H9 (cell line): Measurements from ENCODE around the gene KDM5B. TPM values are rescaled to one million over a fixed set of nuclear protein-coding genes. Genes with fewer than 3 reads are reported as not detected.

ENCODE experiments used
- DNase-seq: peaks from one replicate; pipeline ENCODE4 v3.0.0-alpha.2; 2017
- H2AFZ ChIP-seq: one replicate; pipeline ENCODE4 v1.6.1; 2013; ENCODE audit warnings: mild to moderate bottlenecking, low read length, control low read depth, moderate library complexity
- H2AK5ac ChIP-seq: 2 replicates; pipeline ENCODE4 v1.6.1; 2013; ENCODE audit warnings: low read length, control low read depth, mixed read lengths; ENCODE audit not compliant: insufficient read length
- H2BK120ac ChIP-seq: one replicate; pipeline ENCODE4 v1.6.1; 2013; ENCODE audit warnings: low read depth, mild to moderate bottlenecking, low read length, control low read depth, inconsistent platforms; ENCODE audit not compliant: poor library complexity, severe bottlenecking
- H2BK12ac ChIP-seq: 2 replicates; pipeline ENCODE4 v1.6.1; 2013; ENCODE audit warnings: low read length, control low read depth, mixed read lengths, low read depth; ENCODE audit not compliant: insufficient read length
- H2BK15ac ChIP-seq: 2 replicates; pipeline ENCODE4 v1.6.1; 2013; ENCODE audit warnings: low read depth, low read length, control low read depth
- H2BK20ac ChIP-seq: one replicate; pipeline ENCODE4 v1.6.1; 2013; ENCODE audit warnings: low read depth, mild to moderate bottlenecking, low read length, control low read depth, inconsistent platforms; ENCODE audit not compliant: poor library complexity, severe bottlenecking
- H2BK5ac ChIP-seq: 2 replicates; pipeline ENCODE4 v1.6.1; 2013; ENCODE audit warnings: low read length, control low read depth, mixed read lengths; ENCODE audit not compliant: insufficient read length
- H3K14ac ChIP-seq: 2 replicates; pipeline ENCODE4 v1.6.1; 2013; ENCODE audit warnings: low read length, control low read depth; ENCODE audit not compliant: insufficient read depth
- H3K18ac ChIP-seq: 2 replicates; pipeline ENCODE4 v1.6.1; 2013; ENCODE audit warnings: low read depth, mild to moderate bottlenecking, mixed read lengths, low read length, control low read depth; ENCODE audit not compliant: insufficient read length
- H3K23ac ChIP-seq: 2 replicates; pipeline ENCODE4 v1.6.1; 2013; ENCODE audit warnings: low read length, control low read depth, mixed read lengths, low read depth; ENCODE audit not compliant: insufficient read length
- H3K23me2 ChIP-seq: 2 replicates; pipeline ENCODE4 v1.6.1; 2013; ENCODE audit warnings: low read depth, mild to moderate bottlenecking, mixed read lengths, low read length, control low read depth; ENCODE audit not compliant: insufficient read length, poor library complexity, severe bottlenecking
- H3K27ac ChIP-seq: 2 replicates; pipeline ENCODE4 v1.5.1; 2013; ENCODE audit warnings: low read length, control low read depth, mixed read lengths, low read depth; ENCODE audit not compliant: insufficient read length
- H3K27me3 ChIP-seq: 2 replicates; pipeline ENCODE4 v1.6.1; 2013; ENCODE audit warnings: low read length, control low read depth, inconsistent platforms; ENCODE audit not compliant: insufficient read depth
- H3K4ac ChIP-seq: 2 replicates; pipeline ENCODE4 v1.6.1; 2013; ENCODE audit warnings: low read depth, mild to moderate bottlenecking, control low read depth, inconsistent platforms, low read length, moderate library complexity
- H3K4me1 ChIP-seq: 2 replicates; pipeline ENCODE4 v1.6.1; 2013; ENCODE audit warnings: low read length, control low read depth, inconsistent platforms; ENCODE audit not compliant: insufficient read depth
- H3K4me2 ChIP-seq: 2 replicates; pipeline ENCODE4 v1.6.1; 2013; ENCODE audit warnings: low read length, control low read depth, mixed read lengths; ENCODE audit not compliant: insufficient read length, insufficient read depth
- H3K56ac ChIP-seq: 2 replicates; pipeline ENCODE4 v1.6.1; 2013; ENCODE audit warnings: low read depth, mild to moderate bottlenecking, mixed read lengths, low read length, control low read depth; ENCODE audit not compliant: insufficient read length
- H3K79me1 ChIP-seq: 2 replicates; pipeline ENCODE4 v1.6.1; 2013; ENCODE audit warnings: low read depth, mild to moderate bottlenecking, moderate library complexity, low read length, control low read depth, inconsistent platforms; ENCODE audit not compliant: insufficient read depth, poor library complexity, severe bottlenecking
- H3K79me2 ChIP-seq: 2 replicates; pipeline ENCODE4 v1.6.1; 2013; ENCODE audit warnings: low read length, control low read depth, inconsistent platforms; ENCODE audit not compliant: insufficient read depth
- H3K9ac ChIP-seq: 2 replicates; pipeline ENCODE4 v1.6.1; 2013; ENCODE audit warnings: low read length, control low read depth, mixed read lengths; ENCODE audit not compliant: insufficient read length; ENCODE audit errors: extremely low read depth
- H3K9me3 ChIP-seq: one replicate; pipeline ENCODE4 v1.6.1; 2013; ENCODE audit warnings: low read depth, low read length, inconsistent platforms; ENCODE audit not compliant: control insufficient read depth
- H3T11ph ChIP-seq: one replicate; pipeline ENCODE4 v1.6.1; 2013; ENCODE audit warnings: mild to moderate bottlenecking, low read length, control low read depth, inconsistent platforms
- H4K20me1 ChIP-seq: one replicate; pipeline ENCODE4 v1.6.1; 2013; ENCODE audit not compliant: control insufficient read depth, insufficient read length, insufficient read depth
- H4K5ac ChIP-seq: 2 replicates; pipeline ENCODE4 v1.6.1; 2013; ENCODE audit warnings: low read depth, mild to moderate bottlenecking, mixed read lengths, low read length, control low read depth; ENCODE audit not compliant: insufficient read length
- H4K8ac ChIP-seq: replicated peaks from 2 replicates; pipeline ENCODE4 v1.6.1; 2013; ENCODE audit warnings: low read length, control low read depth, mixed read lengths, low read depth; ENCODE audit not compliant: insufficient read length
- H4K91ac ChIP-seq: 2 replicates; pipeline ENCODE4 v1.6.1; 2013; ENCODE audit warnings: low read depth, mild to moderate bottlenecking, moderate library complexity, mixed read lengths, low read length, control low read depth; ENCODE audit not compliant: insufficient read length
- H3K27ac Mint-ChIP-seq, 3 experiments: 2 replicates in 2 of 3; 3 replicates in 1 of 3; pipeline ENCODE4 v1.8.0; 2020 to 2021; ENCODE audit warnings: mixed read lengths in 3 of 3, mild to moderate bottlenecking in 1 of 3, moderate library complexity in 1 of 3
- H3K27me3 Mint-ChIP-seq: 2 replicates; pipeline ENCODE4 v1.8.0; 2021; ENCODE audit warnings: low read depth, mild to moderate bottlenecking, moderate library complexity, mixed read lengths
- H3K36me3 Mint-ChIP-seq, 3 experiments: 2 replicates in 2 of 3; 3 replicates in 1 of 3; pipeline ENCODE4 v1.8.0; 2020 to 2021; ENCODE audit warnings: low read depth in 3 of 3, mixed read lengths in 3 of 3; ENCODE audit not compliant: insufficient read depth in 1 of 3
- H3K4me1 Mint-ChIP-seq, 2 experiments: 2 replicates each; pipeline ENCODE4 v1.8.0; 2020; ENCODE audit warnings: mixed read lengths in 2 of 2
- H3K4me3 Mint-ChIP-seq, 2 experiments: 2 replicates in 1 of 2; 3 replicates in 1 of 2; pipeline ENCODE4 v1.8.0; 2020 to 2021; ENCODE audit warnings: mild to moderate bottlenecking in 2 of 2, mixed read lengths in 2 of 2, moderate library complexity in 1 of 2
- H3K9me3 Mint-ChIP-seq, 2 experiments: 2 replicates in 1 of 2; 3 replicates in 1 of 2; pipeline ENCODE4 v1.8.0; 2020; ENCODE audit warnings: mild to moderate bottlenecking in 2 of 2, mixed read lengths in 2 of 2, moderate library complexity in 1 of 2
- CTCF ChIP-seq: fragments of 200-600 bp; sonication (generic); conservative IDR thresholded peaks from 3 replicates; pipeline ENCODE4 v1.8.0; 2021; ENCODE audit warnings: antibody characterized with exemption, mild to moderate bottlenecking
- WGBS: extraction: QIAGEN DNeasy Blood & Tissue Kit; methylation state at CpG from one replicate; pipeline ENCODE4 v1.1.7; 2013; ENCODE audit warnings: missing lambda C conversion rate, low lambda C conversion rate, mixed read lengths; ENCODE audit not compliant: insufficient read length; ENCODE audit errors: extremely low coverage; 5-methylcytosine and 5-hydroxymethylcytosine counted together
- total RNA-seq: library from RNA; stranded (reverse); gene quantifications from 2 replicates; pipeline ENCODE4 v1.2.1, GENCODE V29; 2021

KDM5B gene
- total RNA-seq, 1 experiment from 2014 or later, result 210 TPM

- no peak overlapping the region; a peak in 1 of 5 replicates for H3K4me3 Mint-ChIP-seq
These were observed 39.9 kb upstream of the KDM5B start for GRCh38 chr1:202848191-202848542.

More at GRCh38 chr1:202848191-202848542, 39.9 kb upstream of the KDM5B start:
- no peak for DNase-seq
- H3K23ac ChIP-seq, result no peak overlapping the region
- Mint-ChIP-seq H3K36me3 (peaks cover 4 to 28% (median 17%) of the 10 kb centered on the region in 3 experiments; a peak in 5 of 7 replicates), H3K4me1 (peaks cover 8 to 14% of the 10 kb centered on the region in 2 experiments), H3K27ac (no peak overlapping the region), H3K9me3 (no peaks in the 10 kb centered on the region), H3K27me3 (no peaks in the 10 kb centered on the region; the same call in none of the 2 replicates)
- H3K4me2 ChIP-seq, result no peak overlapping the region
- H3K79me1 ChIP-seq, result no peaks in the 10 kb centered on the region
- H3K4ac ChIP-seq, result no peak overlapping the region
- no peak overlapping the region for H3K56ac ChIP-seq
- H3T11ph ChIP-seq, result no peak overlapping the region
- H4K5ac ChIP-seq, result no peak overlapping the region
- no peak overlapping the region for H2BK15ac ChIP-seq
- H2AFZ ChIP-seq, result no peak overlapping the region
- H2BK120ac ChIP-seq, result no peak overlapping the region
- no peak overlapping the region for H2BK5ac ChIP-seq
- no peaks in the 10 kb centered on the region for H3K23me2 ChIP-seq
- H2BK12ac ChIP-seq, result no peak overlapping the region
- no peak overlapping the region for H2AK5ac ChIP-seq
- no peak overlapping the region for H4K91ac ChIP-seq
- no peak overlapping the region for H3K9ac ChIP-seq
- no peak overlapping the region for H4K8ac ChIP-seq
- no peak overlapping the region for H2BK20ac ChIP-seq
- H3K27me3 ChIP-seq, result no peaks in the 10 kb centered on the region
- no peaks in the 10 kb centered on the region for H4K20me1 ChIP-seq
- H3K14ac ChIP-seq, result no peak overlapping the region
- no peaks in the 10 kb centered on the region for H3K4me1 ChIP-seq
- H3K79me2 ChIP-seq, result no peaks in the 10 kb centered on the region
- H3K27ac ChIP-seq, result no peak overlapping the region
- no CpG with 5 or more reads among the region's 2 CpGs for WGBS
- TF ChIP-seq CTCF, result no peak
- H3K18ac ChIP-seq, result no peak overlapping the region
- H3K9me3 ChIP-seq, result no peaks in the 10 kb centered on the region
